Osteoblast (primary cell): ENCODE measurements around the gene VAC14. TPM values are rescaled to one million over a fixed set of nuclear protein-coding genes. Genes with fewer than 3 reads are reported as not detected.

Experiments
- DNase-seq: peaks from one replicate; pipeline ENCODE4 v3.0.0; 2011; ENCODE audit warnings: low spot score, mixed read lengths; ENCODE audit not compliant: insufficient read length; ENCODE audit errors: missing footprints
- H2AFZ ChIP-seq: 2 replicates; pipeline ENCODE4 v1.6.0; 2011; ENCODE audit warnings: mild to moderate bottlenecking, low read length
- H3K27ac ChIP-seq: 2 replicates; pipeline ENCODE4 v1.5.1; 2011; ENCODE audit warnings: mild to moderate bottlenecking, low read depth, low read length, moderate library complexity
- H3K27me3 ChIP-seq: 2 replicates; pipeline ENCODE4 v1.6.0; 2012; ENCODE audit warnings: mild to moderate bottlenecking, control low read depth, inconsistent platforms, low read length, moderate library complexity; ENCODE audit not compliant: insufficient read depth
- H3K36me3 ChIP-seq: 2 replicates; pipeline ENCODE4 v1.5.1; 2011; ENCODE audit warnings: mild to moderate bottlenecking, low read length, control low read depth, moderate library complexity; ENCODE audit not compliant: insufficient read depth
- H3K4me1 ChIP-seq: 2 replicates; pipeline ENCODE4 v1.5.1; 2011; ENCODE audit warnings: mild to moderate bottlenecking, low read length, control low read depth, moderate library complexity; ENCODE audit not compliant: insufficient read depth
- H3K4me2 ChIP-seq: 2 replicates; pipeline ENCODE4 v1.6.0; 2011; ENCODE audit warnings: mild to moderate bottlenecking, low read length; ENCODE audit not compliant: insufficient read depth
- H3K4me3 ChIP-seq: fragments of 200-600 bp; sonication (generic); 3 replicates; pipeline ENCODE4 v1.5.1; 2012; ENCODE audit warnings: mild to moderate bottlenecking, low read length, inconsistent platforms; ENCODE audit not compliant: insufficient read depth
- H3K79me2 ChIP-seq: 2 replicates; pipeline ENCODE4 v1.6.0; 2012; ENCODE audit warnings: mild to moderate bottlenecking, low read length, control low read depth, inconsistent platforms; ENCODE audit not compliant: insufficient read depth
- H3K9me3 ChIP-seq: 2 replicates; pipeline ENCODE4 v1.5.1; 2011; ENCODE audit warnings: low read depth, low read length, control low read depth
- H4K20me1 ChIP-seq: 2 replicates; pipeline ENCODE4 v1.6.0; 2012; ENCODE audit warnings: mild to moderate bottlenecking, low read length, control low read depth; ENCODE audit not compliant: insufficient read depth
- total RNA-seq: library from RNA; depleted of rRNA; stranded (reverse); fragments of >200 nt; gene quantifications from 2 replicates; pipeline ENCODE4 v1.2.3, GENCODE V29; 2012
- TF ChIP-seq, protein P1 (sequence below): IDR thresholded peaks from 2 replicates; pipeline ENCODE4 v1.5.1; 2011; ENCODE audit warnings: mild to moderate bottlenecking, low read depth, low read length, moderate library complexity; ENCODE audit errors: extremely low read depth

VAC14 gene
- total RNA-seq, 1 donor: 72.7 TPM

DNA sequence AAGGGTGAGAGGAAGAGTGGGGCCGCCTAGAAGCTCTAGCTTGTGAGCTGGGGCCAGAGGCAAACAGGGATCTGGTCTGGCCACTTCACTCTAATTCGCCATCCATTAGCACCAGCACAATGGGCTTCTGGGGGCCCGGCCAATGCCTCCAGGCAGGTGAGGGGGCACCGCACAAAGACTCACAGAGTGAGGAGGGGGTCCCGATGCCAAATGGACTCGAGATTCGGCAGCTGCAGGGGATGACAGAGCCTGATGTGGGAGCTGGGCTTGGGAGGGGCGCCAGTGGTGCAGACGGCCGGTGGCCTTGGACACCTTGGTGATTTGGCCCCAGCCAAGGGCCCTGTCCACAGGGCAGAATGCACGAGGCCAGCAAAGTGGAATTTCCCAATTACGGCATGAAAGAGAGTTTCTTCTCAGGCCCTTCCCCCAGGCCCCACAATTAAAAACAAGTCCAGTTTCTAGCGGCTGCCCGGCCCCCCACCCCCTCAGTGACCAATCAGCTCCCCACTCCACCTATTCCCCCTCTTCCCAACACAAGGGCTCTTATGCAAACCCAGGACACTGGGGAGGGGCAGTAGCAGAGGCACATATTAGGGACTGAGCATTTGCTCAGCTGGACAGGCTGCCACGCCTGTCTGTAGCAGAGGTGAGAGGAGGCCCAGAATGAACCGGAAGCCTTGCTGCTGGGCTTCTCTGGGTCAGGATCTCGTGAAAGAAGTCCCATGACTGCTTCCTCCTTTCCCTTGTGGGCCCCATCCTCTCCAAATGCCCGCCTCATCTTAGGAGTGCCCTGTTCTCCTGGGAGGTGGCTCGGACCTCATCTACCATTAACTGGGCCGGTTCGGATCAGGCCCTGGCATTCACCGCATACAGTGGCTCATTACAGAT lies 75.7 kb downstream of the VAC14 start:
- H3K4me2 ChIP-seq: no peak overlapping the region
- TF ChIP-seq, protein P1, sequence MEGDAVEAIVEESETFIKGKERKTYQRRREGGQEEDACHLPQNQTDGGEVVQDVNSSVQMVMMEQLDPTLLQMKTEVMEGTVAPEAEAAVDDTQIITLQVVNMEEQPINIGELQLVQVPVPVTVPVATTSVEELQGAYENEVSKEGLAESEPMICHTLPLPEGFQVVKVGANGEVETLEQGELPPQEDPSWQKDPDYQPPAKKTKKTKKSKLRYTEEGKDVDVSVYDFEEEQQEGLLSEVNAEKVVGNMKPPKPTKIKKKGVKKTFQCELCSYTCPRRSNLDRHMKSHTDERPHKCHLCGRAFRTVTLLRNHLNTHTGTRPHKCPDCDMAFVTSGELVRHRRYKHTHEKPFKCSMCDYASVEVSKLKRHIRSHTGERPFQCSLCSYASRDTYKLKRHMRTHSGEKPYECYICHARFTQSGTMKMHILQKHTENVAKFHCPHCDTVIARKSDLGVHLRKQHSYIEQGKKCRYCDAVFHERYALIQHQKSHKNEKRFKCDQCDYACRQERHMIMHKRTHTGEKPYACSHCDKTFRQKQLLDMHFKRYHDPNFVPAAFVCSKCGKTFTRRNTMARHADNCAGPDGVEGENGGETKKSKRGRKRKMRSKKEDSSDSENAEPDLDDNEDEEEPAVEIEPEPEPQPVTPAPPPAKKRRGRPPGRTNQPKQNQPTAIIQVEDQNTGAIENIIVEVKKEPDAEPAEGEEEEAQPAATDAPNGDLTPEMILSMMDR: no peak
- H4K20me1 ChIP-seq: no peaks in the 10 kb centered on the region
- no peaks in the 10 kb centered on the region for H3K4me1 ChIP-seq
- no peaks in the 10 kb centered on the region for H3K27me3 ChIP-seq
- no peak overlapping the region for H2AFZ ChIP-seq
- no peak overlapping the region for H3K27ac ChIP-seq
- H3K9me3 ChIP-seq: no peaks in the 10 kb centered on the region
- H3K4me3 ChIP-seq: no peak overlapping the region
- DNase-seq: no peak
- no peaks in the 10 kb centered on the region for H3K36me3 ChIP-seq
- no peaks in the 10 kb centered on the region for H3K79me2 ChIP-seq

DNA sequence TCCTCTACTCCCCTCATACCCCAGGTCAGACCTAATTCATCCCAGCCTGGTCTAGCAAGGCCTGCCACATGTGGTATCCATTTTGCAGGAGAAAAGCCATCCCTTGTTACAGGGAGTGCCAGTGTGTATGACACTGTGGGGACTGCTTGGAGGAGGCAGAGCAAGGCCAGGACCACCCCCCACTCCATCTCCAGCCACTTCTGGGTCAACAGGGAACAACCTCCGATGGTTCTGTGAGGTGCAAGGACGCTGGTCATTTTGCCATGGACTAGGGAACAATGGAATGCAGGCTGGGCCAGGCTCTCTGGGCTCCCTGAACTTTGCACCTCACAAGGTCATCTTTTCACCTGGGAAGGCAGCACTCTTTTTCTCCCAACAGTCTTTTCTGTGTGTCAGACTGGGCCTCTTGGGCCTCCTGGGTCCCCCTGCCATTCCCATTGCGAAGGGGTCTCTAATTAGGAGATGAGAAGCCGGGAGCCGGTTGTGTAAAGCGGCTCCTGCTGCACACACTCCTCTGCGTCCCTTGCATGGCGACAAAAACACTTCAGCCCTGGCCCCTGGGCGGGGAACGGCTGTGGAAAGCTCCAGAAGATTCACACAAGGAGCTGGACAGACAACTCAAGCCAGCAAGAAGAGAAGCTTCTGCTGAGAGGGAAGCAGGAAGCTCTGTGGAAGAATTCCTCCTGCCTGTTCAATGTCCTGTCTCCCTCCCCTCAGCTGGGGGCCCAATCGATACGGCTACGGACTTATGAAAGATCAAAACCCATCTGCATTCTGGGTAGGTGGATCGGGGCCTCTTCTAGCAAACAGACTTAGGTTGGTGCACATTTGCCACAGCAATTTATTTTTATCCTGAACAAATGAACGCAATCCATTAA lies 76.6 kb downstream of the VAC14 start:
- peaks cover 4% of the 10 kb centered on the region for H3K36me3 ChIP-seq
- no peaks in the 10 kb centered on the region for H3K79me2 ChIP-seq
- H3K27me3 ChIP-seq: no peaks in the 10 kb centered on the region
- no peak overlapping the region for H3K4me3 ChIP-seq
- no peak overlapping the region for H2AFZ ChIP-seq
- H3K27ac ChIP-seq: no peak overlapping the region
- no peaks in the 10 kb centered on the region for H3K4me1 ChIP-seq
- H3K4me2 ChIP-seq: no peak overlapping the region
- TF ChIP-seq, protein P1: no peak
- no peaks in the 10 kb centered on the region for H4K20me1 ChIP-seq
- H3K9me3 ChIP-seq: no peaks in the 10 kb centered on the region
- no peak for DNase-seq

DNA sequence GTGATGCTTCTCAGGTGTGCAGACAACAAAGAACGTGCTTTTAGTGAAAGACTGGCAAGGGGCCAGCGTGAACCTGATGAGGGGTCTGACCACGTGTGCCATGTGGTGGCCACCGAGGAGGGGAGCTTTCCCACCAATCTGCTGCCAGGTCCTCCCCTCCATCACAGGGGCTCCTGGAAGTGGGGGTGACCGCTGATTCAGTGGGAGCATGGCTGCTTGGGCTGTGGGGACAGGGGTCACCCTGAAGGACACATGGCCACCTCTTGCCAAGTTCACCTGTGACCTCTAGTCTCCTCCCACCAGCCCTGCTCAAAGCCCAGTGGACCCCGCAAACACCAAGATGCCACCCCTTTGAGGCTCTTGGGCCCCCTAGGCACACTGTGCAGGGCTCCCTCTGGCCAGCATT lies 77.2 kb downstream of the VAC14 start:
- Histone ChIP-seq H3K4me1 (peaks cover under 1% of the 10 kb centered on the region), H3K27me3 (no peaks in the 10 kb centered on the region), H4K20me1 (no peaks in the 10 kb centered on the region), H2AFZ (no peak overlapping the region), H3K4me2 (no peak overlapping the region), H3K9me3 (no peaks in the 10 kb centered on the region), H3K36me3 (peaks cover 4% of the 10 kb centered on the region), H3K27ac (no peak overlapping the region), H3K4me3 (no peak overlapping the region), H3K79me2 (no peaks in the 10 kb centered on the region)
- TF ChIP-seq, protein P1: no peak
- no peak for DNase-seq
